Activated T-helper 9 cell treated with anti-CD3 and anti-CD28 coated beads, Interleukin-2, amount 50 U/mL, for 16 hours (primary cell): ENCODE data around the gene TRIM52.

ENCODE experiments used
- DNase-seq: peaks from one replicate; pipeline ENCODE4 v3.0.0-alpha.2; 2020; ENCODE audit warnings: low read depth

TRIM52 gene

DNA sequence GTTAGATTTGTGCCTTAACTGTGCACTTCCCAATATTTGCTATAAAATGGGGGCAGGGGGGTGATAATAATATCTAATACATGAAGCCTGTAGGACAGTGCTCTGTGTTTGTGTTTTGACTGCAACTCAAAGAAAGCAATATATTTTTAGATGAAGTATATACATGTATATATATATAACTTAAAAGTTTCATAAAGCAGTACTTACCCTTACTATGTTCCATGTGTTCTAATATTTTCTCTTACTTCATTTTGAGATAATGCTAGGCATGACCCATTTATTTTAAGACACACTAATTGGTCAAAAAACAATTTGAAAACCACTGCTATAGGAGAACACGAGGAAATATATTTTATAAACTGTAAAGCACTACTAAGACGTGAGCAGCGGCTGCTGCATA is 2.4 kb downstream of the TRIM52 start:
- DNase-seq, result no peak

DNA sequence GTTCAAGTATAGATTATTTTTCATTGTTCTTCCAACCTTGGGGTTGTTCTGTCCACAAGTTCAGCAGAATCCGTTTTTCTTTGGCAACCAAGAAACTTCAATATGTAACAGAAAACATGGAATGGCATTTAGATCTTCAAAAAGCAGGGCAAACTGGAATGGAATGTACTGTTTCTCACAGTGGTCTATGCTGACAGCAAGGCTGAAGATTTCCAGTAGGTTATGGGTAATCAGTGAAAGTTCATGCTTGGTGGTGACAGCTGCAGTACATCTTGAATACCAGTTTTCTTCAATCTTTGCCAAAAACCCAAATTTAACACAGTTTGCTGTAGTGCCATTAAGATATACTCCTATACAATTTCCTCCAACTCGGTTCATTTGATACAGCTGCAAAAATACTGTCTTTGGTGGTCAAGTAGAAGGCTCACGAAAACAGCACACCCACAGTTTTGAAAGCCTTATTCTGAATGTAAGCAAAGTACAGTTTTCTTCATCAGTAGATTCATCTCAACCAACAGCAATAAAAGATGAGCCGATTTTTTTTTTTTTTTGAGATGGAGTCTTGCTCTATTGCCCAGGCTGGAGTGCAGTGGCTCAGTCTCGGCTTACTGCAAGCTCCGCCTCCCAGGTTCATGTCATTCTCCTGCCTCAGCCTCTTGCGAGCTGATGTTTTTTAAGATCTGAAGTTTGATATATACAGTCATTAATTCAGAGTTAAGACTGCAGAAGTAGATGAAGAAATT is 4.9 kb downstream of the TRIM52 start:
- DNase-seq, result no peak

DNA sequence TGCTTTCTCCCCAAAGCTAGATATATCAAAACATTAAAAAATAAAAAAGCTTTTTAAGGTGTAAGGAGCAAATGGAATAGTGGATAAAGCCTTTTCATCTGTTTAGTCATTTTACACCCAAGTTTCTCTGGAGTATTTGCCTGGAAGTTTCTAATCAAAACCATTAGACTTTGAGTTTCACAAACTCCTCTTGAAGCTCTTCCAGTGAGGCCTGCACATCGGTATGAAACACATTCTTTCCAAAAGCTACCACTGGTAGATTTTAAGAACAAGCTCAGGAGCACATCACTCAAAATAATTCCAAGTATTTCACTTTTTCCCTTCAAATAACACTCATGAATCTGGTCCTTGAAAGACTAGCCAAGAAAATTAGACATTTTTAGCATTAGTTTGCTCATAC is 5.7 kb downstream of the TRIM52 start:
- no peak for DNase-seq

DNA sequence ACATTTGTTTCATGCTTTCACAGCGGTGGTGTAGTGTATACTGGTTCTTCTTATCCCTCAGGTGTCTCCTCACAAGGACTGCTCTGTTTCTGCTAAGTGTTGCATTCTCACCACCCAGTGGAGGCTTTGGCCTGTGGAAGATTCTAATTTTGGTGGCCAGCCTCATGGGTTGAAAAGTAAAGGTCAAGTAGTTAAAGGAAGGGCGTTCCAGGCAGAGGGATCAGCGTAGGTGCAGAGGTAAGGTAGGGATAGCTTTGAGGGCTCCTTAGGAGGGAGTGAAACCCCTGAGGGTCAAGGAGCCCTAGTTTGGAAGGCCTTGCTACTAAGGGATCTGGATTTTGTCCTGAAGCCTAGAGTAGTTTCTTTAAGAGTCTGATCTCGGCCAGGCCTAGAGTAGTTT is 12.7 kb downstream of the TRIM52 start:
- no peak for DNase-seq

DNA sequence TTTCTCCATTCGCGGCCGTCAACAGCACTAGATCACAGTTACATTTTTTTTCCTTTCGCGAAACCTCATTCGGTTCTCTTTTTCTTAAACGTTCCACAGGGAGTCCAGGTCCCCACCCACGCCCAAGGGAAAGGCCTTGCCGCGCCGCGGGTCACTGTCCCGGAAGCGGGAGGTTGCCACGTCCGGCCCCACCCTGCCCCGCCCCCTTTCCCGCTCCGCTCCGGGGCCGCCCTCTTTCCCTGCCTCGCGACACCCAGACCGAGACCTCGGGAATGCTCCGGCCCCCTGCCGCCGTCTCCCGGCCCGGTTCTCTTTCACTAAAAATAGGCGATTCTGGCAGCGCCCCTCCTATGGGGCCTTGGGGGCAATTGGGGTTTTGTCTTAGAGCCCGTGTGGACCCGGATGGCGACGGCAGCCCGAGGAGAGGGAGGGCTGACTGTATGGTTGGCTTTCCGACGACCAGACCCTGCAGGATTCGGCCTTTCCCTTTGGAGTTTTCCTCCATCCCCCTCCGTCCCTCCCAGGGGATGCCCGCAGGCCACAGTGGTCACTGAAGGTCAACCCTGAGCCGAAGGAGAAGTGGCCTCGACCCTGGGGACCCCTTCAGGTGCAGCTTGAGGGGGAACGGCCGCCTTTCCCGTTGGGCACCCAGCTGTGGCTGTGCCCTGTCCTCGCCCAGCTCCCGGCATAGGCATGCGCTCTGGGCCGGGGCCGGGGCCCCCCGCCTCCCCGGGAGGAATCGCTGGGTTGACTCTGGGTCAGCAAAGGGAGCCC is 14.5 kb downstream of the TRIM52 start:
- peak; percentile 67 for DNase-seq

DNA sequence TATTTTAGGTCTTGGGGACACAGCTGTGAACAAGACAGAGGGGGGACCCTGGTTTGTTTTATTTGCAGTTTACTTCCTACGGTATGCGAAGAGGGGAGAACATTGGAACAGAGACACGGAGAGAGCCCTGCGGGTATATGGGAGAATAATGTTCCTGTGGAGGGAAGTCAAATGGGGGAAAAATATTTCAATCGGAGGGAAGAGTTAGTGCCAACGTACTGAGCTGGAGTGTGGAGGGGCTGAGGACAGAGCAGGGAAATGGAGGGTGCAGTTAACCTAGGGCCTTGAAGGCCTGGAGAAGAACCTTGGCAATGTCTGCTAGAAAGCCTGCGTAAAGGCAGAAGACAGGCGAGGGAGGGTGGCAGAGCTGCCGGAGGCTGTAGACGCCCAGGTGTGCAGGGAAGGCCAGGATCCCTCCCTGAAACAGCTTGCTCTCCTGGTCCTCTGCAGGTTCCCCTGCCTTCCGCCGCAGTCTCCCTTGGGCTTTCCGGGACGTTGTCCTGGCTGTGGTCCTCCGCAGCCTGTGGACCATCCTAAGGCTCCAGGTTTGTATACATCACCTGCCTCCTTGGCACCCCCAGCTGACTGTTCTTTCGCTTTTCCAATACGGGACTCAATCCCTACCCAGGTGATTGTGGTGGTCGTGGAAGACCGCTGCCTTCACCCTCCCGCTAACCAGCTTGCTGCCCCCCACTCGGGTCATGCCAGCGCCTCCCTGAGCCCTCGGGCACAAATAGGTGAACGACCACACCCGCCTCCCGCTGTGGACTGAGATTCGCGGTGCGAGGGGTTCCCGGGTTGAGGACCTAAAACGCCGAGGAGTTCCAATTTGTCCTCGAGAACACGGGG is 15.3 kb downstream of the TRIM52 start:
- no peak for DNase-seq

DNA sequence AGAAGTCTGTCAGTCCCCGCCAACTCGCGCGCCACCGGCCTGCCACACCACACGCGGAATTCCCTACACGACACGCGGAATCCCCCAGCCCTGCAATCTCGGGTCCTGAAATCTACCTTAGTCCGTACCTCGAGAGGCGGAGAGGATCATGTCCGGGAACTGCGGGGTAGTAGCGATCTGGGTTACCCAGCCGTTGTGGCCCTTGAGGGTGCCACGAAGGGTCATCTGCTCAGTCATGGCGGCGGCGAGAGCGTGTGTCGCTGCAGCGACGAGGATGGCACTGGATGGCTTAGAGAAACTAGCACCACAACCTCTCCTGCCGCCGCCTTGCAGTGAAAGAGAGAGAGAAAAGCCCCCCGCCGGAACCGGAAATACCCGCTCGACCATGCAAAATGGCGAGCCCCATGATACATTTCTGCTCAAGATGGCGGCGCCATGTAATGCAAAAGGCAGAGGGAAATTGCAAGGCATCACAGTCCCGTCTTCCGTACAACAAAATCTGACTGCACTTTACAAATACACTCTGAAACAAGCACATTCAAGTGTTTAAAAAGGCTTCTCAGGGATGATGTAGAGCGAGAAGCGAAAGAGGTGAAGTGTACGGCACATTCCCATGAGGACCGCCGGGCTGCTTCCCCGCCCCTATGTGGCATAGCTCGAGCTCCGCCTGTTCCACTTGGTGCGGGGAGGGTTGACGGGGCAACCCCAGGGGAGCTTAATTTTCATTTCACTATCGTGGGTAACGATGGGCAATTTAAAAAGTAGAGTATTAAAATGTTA is 17.2 kb downstream of the TRIM52 start, which contains the start of gene RACK1:
Gene RACK1, minus strand, starts transcription at position 343 of the 780 bp plus-strand sequence. Its CDS starts 106 bp downstream, at position 237.
- DNase-seq, result peak; percentile 84

DNA sequence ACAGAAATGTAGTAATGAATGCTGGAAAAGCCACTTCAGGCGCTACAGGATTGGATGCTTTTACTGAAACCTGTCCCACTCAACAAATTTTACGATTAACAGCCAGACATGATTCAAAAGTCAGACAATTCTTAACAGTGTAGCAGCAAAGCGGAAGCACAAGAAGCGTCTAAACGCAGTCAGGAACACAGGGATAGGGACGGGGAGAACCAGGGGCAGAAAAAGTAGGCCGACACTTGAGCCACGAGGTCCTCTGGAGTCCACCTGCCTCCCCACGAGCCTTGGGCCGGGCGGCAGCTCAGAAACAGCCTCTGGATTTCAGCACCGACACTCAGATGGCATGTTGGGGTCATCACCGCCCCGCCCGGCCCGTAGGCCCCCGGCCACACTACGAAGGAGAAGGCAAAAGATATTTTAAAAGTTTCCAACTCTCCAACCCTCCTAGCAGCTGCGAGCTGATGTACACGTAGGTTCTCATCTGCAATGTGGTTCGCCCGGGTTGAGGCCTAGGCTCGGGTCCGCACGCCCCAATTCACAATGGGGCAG is 17.9 kb downstream of the TRIM52 start:
- DNase-seq, result no peak

DNA sequence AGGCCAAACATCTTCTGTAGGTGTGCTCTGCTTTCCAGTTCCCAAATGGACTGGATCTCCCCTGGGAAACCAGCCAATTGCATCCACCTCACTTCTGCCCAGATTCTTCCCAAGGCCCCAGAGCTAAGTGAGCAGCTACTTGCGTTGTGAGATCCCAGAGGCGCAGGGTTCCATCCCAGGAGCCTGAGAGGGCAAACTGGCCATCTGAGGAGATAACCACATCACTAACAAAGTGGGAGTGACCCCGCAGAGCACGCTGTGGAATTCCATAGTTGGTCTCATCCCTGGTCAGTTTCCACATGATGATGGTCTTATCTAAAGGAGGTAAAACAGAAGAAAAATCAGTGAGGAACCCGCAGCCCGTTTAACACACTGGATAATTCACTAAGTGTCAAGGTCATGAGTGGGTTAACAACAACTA is 18.9 kb downstream of the TRIM52 start:
- DNase-seq, result no peak

DNA sequence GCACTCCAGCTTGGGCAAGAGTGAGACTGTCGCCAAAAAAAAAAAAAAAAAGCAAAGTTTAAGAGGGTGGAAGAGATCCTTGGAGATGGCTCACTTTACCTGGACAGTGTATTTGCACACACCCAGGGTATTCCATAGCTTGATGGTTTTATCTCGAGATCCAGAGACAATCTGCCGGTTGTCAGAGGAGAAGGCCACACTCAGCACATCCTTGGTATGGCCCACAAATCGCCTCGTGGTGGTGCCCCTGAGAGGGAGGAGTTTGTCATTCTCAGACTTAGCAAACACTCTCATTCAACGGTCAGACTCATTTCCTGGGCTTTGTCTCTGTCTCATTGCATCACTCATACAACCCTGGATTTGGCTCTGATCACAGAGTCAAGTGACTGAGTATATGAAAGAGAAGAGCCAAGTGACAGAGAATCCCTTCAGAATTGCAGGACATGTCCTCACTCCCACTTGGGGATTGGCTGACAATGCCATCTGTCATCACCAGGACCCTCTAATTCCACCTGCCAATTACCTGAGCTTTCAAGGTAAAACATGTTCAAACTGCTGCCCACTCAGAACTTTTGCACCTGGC is 19.5 kb downstream of the TRIM52 start:
- peak; percentile 25 for DNase-seq

DNA sequence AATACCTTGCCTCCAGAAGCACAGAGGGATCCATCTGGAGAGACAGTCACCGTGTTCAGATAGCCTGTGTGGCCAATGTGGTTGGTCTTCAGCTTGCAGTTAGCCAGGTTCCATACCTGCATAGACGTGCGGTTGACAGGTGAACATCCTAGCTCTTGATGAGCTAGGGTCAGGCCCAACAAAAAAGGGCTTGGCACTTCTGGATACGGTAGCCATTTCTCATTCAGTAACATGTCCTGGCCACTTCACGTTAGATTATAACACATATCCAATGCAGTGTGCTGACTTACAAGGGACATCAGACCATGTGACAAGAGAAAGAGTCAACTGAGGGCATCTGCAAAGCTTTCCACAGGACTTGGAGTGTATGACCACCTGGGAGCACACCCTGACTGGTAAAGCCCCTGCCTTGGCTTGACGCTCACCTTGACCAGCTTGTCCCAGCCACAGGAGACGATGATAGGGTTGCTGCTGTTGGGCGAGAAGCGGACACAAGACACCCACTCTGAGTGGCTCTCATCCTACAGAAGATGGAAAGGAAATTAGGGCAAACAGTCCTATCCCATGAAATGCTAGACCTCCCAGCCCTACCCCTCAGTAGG is 21.8 kb downstream of the TRIM52 start:
- no peak for DNase-seq

DNA sequence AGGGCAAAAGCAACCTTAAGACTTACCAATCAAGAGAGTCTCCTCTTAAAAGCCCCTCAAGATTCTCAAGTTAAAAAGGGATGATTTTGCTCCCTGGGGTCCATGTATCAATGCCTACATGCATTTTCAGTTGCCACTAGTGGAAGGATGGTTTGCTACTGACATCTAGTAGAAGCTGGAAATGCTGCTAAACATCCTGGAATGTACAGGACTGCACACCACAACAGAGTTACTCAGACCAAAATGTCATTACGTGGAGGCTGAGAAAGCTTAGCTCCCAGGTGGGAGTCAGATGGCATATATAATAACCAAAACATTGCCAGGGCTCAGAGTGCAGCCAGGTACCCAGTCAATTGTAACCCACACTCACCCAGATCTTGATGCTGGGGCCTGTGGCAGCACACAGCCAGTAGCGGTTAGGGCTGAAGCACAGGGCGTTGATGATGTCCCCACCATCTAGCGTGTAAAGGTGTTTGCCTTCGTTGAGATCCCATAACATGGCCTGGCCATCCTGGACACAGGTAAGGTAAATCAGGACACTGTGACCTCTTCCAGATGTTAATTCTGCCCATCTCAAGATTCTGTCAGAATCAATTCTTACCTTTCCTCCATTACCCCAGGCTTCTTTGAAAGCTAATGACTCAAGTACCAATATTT is 23.1 kb downstream of the TRIM52 start:
- no peak for DNase-seq

DNA sequence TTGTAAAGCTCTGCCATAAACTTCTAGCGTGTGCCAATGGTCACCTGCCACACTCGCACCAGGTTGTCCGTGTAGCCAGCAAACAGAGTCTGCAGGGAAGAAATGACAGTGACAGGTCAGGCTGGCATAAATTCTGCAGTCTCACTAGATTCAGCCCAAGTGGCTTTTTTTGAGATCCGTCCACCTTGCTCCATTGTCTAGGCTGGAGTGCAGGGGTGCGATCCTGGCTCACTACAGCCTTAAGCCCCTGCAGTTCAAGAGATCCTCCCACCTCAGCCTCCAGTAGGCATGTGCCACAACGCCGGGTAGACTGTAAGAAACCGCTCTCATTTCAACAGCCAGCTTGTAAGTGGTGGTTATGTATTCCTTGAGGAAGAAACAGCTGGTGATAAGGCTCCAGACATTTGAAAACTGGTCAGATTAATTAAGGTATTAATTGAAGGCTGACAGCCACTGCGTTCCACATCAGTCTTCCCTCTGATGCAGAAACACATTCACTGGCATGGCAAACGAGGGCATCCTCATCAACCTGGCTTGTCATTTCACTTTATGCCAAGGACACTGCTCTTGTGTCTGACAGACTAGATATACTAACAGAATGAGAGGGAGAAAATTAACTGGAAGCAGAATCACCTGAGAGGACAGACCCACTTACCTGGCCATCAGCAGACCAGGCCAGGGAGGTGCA is 23.8 kb downstream of the TRIM52 start:
- DNase-seq, result no peak

DNA sequence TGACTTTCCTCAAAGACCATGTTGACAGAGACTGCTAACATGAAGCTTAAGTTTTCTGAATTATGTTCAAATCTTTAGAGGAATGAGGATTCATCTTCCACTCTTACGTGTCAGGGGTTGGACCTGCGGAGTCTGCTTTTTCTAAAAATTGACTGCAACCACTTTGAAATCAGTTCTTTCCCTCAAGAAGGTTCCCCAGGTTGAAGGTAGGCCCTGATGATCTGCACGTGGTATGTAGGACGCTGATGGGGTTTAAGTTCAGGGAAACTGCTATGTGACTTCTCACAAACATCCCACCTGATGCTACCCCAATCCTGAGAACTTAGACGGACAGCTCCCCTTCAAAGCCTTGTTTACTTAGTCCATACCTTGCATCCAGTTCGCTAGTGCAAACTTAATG is 24.5 kb downstream of the TRIM52 start:
- DNase-seq, result no peak

DNA sequence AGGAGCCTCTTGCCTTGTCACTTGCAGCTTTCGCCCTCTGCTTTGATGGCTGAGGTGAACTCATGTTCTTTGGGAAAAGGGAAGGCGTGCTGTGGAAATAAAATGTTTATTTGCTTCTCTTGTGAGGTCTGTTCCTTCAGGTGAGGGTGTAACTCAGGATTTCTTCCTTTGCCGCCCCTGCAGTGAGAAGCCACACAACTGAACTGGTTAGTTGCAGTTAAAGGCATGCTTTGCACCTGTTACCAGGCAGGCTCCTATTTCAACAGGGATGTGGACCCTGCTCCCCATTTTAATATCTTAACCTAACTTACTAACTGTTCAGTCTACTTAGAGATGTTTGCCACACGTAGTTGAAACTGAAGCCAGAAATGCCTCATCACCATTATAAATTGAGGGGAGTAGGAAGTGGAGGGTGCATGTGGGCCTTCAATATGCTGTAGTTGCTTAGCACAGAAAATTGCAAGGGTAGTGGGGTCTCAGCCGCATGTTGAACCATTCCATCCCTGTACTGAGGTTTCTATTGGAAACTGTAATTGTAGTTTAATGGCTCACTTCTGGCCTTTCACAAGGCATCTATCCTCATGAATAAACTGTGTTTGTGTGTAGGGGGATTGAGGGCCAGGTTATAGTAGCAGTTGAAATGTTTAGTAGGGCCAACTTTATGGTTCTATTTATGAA is 25.1 kb downstream of the TRIM52 start:
- no peak for DNase-seq

DNA sequence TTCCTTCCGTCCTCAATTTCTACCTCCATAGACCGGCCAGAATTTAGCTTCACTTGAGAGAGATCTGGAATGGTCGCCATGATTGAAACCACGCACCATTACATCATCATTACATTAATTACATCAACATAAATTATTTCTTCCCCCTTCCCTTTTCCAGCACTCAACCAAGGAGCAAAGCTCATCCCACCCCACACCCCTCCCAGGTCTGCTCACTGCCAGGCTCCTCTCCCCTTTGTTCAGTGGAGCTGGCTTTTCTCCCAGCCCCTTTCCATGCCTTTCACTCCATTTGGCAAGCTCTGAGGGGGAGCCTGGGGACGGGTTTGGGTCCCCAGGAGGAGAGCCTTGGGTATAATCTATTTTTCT is 25.6 kb downstream of the TRIM52 start:
- no peak for DNase-seq

DNA sequence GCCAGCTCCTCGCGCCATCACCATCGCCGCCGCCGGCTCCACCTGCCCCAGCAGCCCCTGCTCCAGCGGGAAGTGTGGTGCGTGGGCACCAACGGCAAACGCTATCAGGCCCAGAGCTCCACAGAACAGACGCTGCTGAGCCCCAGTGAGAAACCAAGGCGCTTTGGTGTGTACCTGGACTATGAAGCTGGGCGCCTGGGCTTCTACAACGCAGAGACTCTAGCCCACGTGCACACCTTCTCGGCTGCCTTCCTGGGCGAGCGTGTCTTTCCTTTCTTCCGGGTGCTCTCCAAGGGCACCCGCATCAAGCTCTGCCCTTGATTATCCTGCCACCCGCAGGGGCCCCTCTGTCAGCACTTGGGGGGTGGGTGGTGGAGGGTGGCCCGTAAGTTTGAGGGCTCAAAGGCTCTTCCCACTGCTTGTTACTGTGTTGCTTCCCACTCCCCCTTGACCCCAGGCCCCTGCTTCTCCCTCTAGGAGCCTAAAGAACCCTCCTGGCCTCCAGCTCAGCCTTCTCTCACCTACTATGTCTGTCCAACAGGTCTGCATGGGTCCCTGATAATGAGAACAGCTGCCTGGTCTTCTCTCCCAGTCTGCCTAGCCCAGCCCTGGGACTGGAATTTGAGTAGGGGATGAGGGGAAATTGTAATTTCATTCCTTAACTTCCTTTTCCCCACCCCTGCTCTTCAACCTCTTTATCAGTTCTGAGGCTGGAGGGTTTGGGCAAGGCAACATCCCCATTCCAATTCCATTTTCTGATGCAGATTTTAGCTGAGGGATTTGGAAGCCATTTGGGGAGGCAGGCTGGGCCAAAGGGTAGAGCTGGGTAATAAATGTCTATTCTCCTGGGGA is 26.3 kb downstream of the TRIM52 start:
- DNase-seq, result no peak
